ENCODE data around the gene AKNAD1. TPM values are rescaled to one million over a fixed set of nuclear protein-coding genes. Genes with fewer than 3 reads are reported as not detected.

Gene AKNAD1
- total and polyA plus RNA-seq, 10 of the 15 experiments (the other 5 are each of a cell fraction or from before 2014, with no cell fraction given), result 0.05 to 0.13 (median 0.10) TPM; not detected in 7

- TF ChIP-seq ZBTB4 (CRISPR knock-in tag; IDR thresholded peaks at IDR 0.05) (no peak), SMC3 (IDR thresholded peaks at IDR 0.05; ENCODE audit: borderline replicate concordance, low read length) (no peak)
Measured at GRCh38 chr1:108767708-108768107, 89.2 kb downstream of the AKNAD1 start (continued).

- H3K4me2 ChIP-seq (ENCODE audit: control insufficient read depth, insufficient read depth), result no peak overlapping the region
- H2AFZ ChIP-seq (ENCODE audit: control insufficient read depth, low read depth, low read length), result no peak overlapping the region
- 0% methylated on average over 1 of the region's 1 CpG for WGBS (ENCODE audit: insufficient coverage, insufficient replicate concordance, low lambda C conversion rate, missing lambda C conversion rate)
- BruUV-seq (replicated peaks), result no TSS peak
- RAD21 ChIA-PET (ENCODE audit: unreplicated experiment), result interaction anchor here (1.0 kb wide), 1 partner anchor 17 kb away, joined by 3 read pairs; no protein-coding TSS in a partner anchor
- H3K9ac ChIP-seq (ENCODE audit: control insufficient read depth, insufficient read depth, low read length), result no peak overlapping the region
- DNase-seq (ENCODE audit: low read depth, low spot score) (no peak), ATAC-seq (no peak), FAIRE-seq (no peak)
- POLR2A ChIA-PET, result interaction anchor here (1.2 to 1.4 kb wide), 2 partner anchors 13 to 20 kb away, joined by 3 read pairs; no protein-coding TSS in a partner anchor
- H3K4me1 ChIP-seq (ENCODE audit: control insufficient read depth, insufficient read depth, low read length), result no peaks in the 10 kb centered on the region
- no peaks in the 10 kb centered on the region for H4K20me1 ChIP-seq (ENCODE audit: control insufficient read depth, insufficient read depth)
- SMC1A ChIA-PET (ENCODE audit: uncharacterized antibody, unreplicated experiment), result no interaction called here
- intact Hi-C loops (cut with micrococcal nuclease; ENCODE audit: unreplicated experiment), result no loop called here
- peaks cover 0 to 3% of the 10 kb centered on the region in 2 experiments; a peak in 2 of 4 replicates for H3K36me3 ChIP-seq (ENCODE audit: control insufficient read depth in 2 of 2, insufficient read depth in 2 of 2, low read length in 1 of 2)
- no peaks in the 10 kb centered on the region for H3K27me3 ChIP-seq (replicated peaks in 1 of 2; ENCODE audit: control insufficient read depth in 2 of 2, insufficient read depth in 2 of 2, low read length in 1 of 2)
- in situ Hi-C loops (cut with MboI), result no loop called here
- CTCF ChIA-PET, result no interaction called here
- no peak overlapping the region for H3K4me3 ChIP-seq
- TF ChIP-seq BCLAF1 (IDR thresholded peaks at IDR 0.05) (no peak), MYB (IDR thresholded peaks at IDR 0.05; ENCODE audit: borderline replicate concordance, low read depth, low read length) (no peak), NFYA (IDR thresholded peaks at IDR 0.05; ENCODE audit: borderline replicate concordance, low read depth, low read length) (no peak), POLR2A (IDR thresholded peaks at IDR 0.05; ENCODE audit: low read depth, low read length) (no peak), TAF1 (IDR thresholded peaks at IDR 0.05; ENCODE audit: borderline replicate concordance, low read depth, low read length) (no peak), HSF1 (IDR thresholded peaks at IDR 0.05; ENCODE audit: low read depth, low read length) (no peak), SUZ12 (IDR thresholded peaks at IDR 0.05; ENCODE audit: unreplicated experiment) (no peak), HDGF (IDR thresholded peaks at IDR 0.05) (no peak), SUPT20H (IDR thresholded peaks at IDR 0.05; ENCODE audit: borderline replicate concordance, control insufficient read depth, low read depth, low read length) (no peak), REST (IDR thresholded peaks at IDR 0.05; ENCODE audit: low read depth, low read length) (no peak)
- H3K79me2 ChIP-seq (ENCODE audit: control insufficient read depth, insufficient read depth, low read length), result no peaks in the 10 kb centered on the region
- H3K27ac ChIP-seq (ENCODE audit: control insufficient read depth, insufficient read depth), result no peak overlapping the region
- no peaks in the 10 kb centered on the region for H3K9me3 ChIP-seq (replicated peaks; ENCODE audit: control insufficient read depth, insufficient read depth, low read length)
Measured at GRCh38 chr1:108767115-108767514, 89.8 kb downstream of the AKNAD1 start.

All from GM12878 (cell line).